T-helper 2 cell treated with Interferon-gamma antibody and Interleukin-4, amounts not matched to agents 5 μg/mL and 100 μg/mL, for 36 hours (primary cell): ENCODE measurements around the gene BPIFB1.

Source experiments
- DNase-seq: peaks from one replicate; pipeline ENCODE4 v3.0.0; 2021; ENCODE audit warnings: low spot score
- H3K27ac Mint-ChIP-seq: one replicate; pipeline ENCODE4 v1.8.0; 2021; ENCODE audit warnings: mild to moderate bottlenecking, mixed read lengths
- H3K27me3 Mint-ChIP-seq: one replicate; pipeline ENCODE4 v1.8.0; 2021; ENCODE audit warnings: low read depth, mixed read lengths
- H3K36me3 Mint-ChIP-seq: one replicate; pipeline ENCODE4 v1.8.0; 2021; ENCODE audit warnings: low read depth, mixed read lengths
- H3K4me1 Mint-ChIP-seq: one replicate; pipeline ENCODE4 v1.8.0; 2021; ENCODE audit warnings: low read depth, mixed read lengths
- H3K4me3 Mint-ChIP-seq: one replicate; pipeline ENCODE4 v1.8.0; 2022; ENCODE audit warnings: mild to moderate bottlenecking, moderate library complexity, mixed read lengths
- H3K9me3 Mint-ChIP-seq: one replicate; pipeline ENCODE4 v1.8.0; 2021; ENCODE audit warnings: mixed read lengths

Gene BPIFB1

GRCh38 chr20:33313686-33314314, 30.8 kb downstream of the BPIFB1 start:
- H3K27me3 Mint-ChIP-seq: no peaks in the 10 kb centered on the region
- H3K27ac Mint-ChIP-seq: no peak overlapping the region
- DNase-seq: no peak
- no peaks in the 10 kb centered on the region for H3K36me3 Mint-ChIP-seq
- H3K9me3 Mint-ChIP-seq: no peaks in the 10 kb centered on the region
- no peak overlapping the region for H3K4me3 Mint-ChIP-seq
- H3K4me1 Mint-ChIP-seq: no peaks in the 10 kb centered on the region

- H3K9me3 Mint-ChIP-seq: no peaks in the 10 kb centered on the region
- no peaks in the 10 kb centered on the region for H3K27me3 Mint-ChIP-seq
- no peak overlapping the region for H3K27ac Mint-ChIP-seq
- H3K4me1 Mint-ChIP-seq: no peaks in the 10 kb centered on the region
- H3K36me3 Mint-ChIP-seq: no peaks in the 10 kb centered on the region
- H3K4me3 Mint-ChIP-seq: no peak overlapping the region
- DNase-seq: no peak
These were observed 33.3 kb downstream of the BPIFB1 start for GRCh38 chr20:33316343-33316742.

GRCh38 chr20:33316958-33317357, 33.9 kb downstream of the BPIFB1 start:
- Mint-ChIP-seq H3K4me1 (no peaks in the 10 kb centered on the region), H3K9me3 (no peaks in the 10 kb centered on the region), H3K27me3 (no peaks in the 10 kb centered on the region), H3K36me3 (no peaks in the 10 kb centered on the region), H3K27ac (no peak overlapping the region), H3K4me3 (no peak overlapping the region)
- no peak for DNase-seq

- no peaks in the 10 kb centered on the region for H3K27me3 Mint-ChIP-seq
- no peak overlapping the region for H3K27ac Mint-ChIP-seq
- DNase-seq: no peak
- no peaks in the 10 kb centered on the region for H3K36me3 Mint-ChIP-seq
- H3K4me1 Mint-ChIP-seq: no peaks in the 10 kb centered on the region
- H3K4me3 Mint-ChIP-seq: no peak overlapping the region
- no peaks in the 10 kb centered on the region for H3K9me3 Mint-ChIP-seq
These were observed 34.5 kb downstream of the BPIFB1 start for GRCh38 chr20:33317424-33318095.

GRCh38 chr20:33318096-33318429, 35.0 kb downstream of the BPIFB1 start:
- no peaks in the 10 kb centered on the region for H3K9me3 Mint-ChIP-seq
- H3K4me3 Mint-ChIP-seq: no peak overlapping the region
- H3K36me3 Mint-ChIP-seq: no peaks in the 10 kb centered on the region
- no peaks in the 10 kb centered on the region for H3K27me3 Mint-ChIP-seq
- H3K27ac Mint-ChIP-seq: no peak overlapping the region
- no peaks in the 10 kb centered on the region for H3K4me1 Mint-ChIP-seq
- no peak for DNase-seq

GRCh38 chr20:33320006-33320405, 37.0 kb downstream of the BPIFB1 start:
- H3K4me1 Mint-ChIP-seq: no peaks in the 10 kb centered on the region
- DNase-seq: no peak
- H3K9me3 Mint-ChIP-seq: no peaks in the 10 kb centered on the region
- H3K36me3 Mint-ChIP-seq: no peaks in the 10 kb centered on the region
- H3K4me3 Mint-ChIP-seq: no peak overlapping the region
- H3K27me3 Mint-ChIP-seq: no peaks in the 10 kb centered on the region
- no peak overlapping the region for H3K27ac Mint-ChIP-seq

GRCh38 chr20:33322456-33322855, 39.4 kb downstream of the BPIFB1 start:
- H3K36me3 Mint-ChIP-seq: no peaks in the 10 kb centered on the region
- no peaks in the 10 kb centered on the region for H3K9me3 Mint-ChIP-seq
- H3K27me3 Mint-ChIP-seq: no peaks in the 10 kb centered on the region
- no peak overlapping the region for H3K4me3 Mint-ChIP-seq
- no peak for DNase-seq
- no peak overlapping the region for H3K27ac Mint-ChIP-seq
- H3K4me1 Mint-ChIP-seq: no peaks in the 10 kb centered on the region

GRCh38 chr20:33323236-33323635, 40.2 kb downstream of the BPIFB1 start:
- Mint-ChIP-seq H3K4me3 (no peak overlapping the region), H3K27ac (no peak overlapping the region), H3K4me1 (no peaks in the 10 kb centered on the region), H3K36me3 (no peaks in the 10 kb centered on the region), H3K27me3 (no peaks in the 10 kb centered on the region), H3K9me3 (no peaks in the 10 kb centered on the region)
- no peak for DNase-seq

- Mint-ChIP-seq H3K36me3 (no peaks in the 10 kb centered on the region), H3K27me3 (no peaks in the 10 kb centered on the region), H3K27ac (no peak overlapping the region), H3K9me3 (no peaks in the 10 kb centered on the region), H3K4me1 (no peaks in the 10 kb centered on the region), H3K4me3 (no peak overlapping the region)
- DNase-seq: no peak
These were observed 42.3 kb downstream of the BPIFB1 start for GRCh38 chr20:33325350-33325749.

- H3K27ac Mint-ChIP-seq: no peak overlapping the region
- H3K36me3 Mint-ChIP-seq: no peaks in the 10 kb centered on the region
- H3K9me3 Mint-ChIP-seq: no peaks in the 10 kb centered on the region
- no peak overlapping the region for H3K4me3 Mint-ChIP-seq
- peaks cover 2% of the 10 kb centered on the region for H3K27me3 Mint-ChIP-seq
- DNase-seq: no peak
- H3K4me1 Mint-ChIP-seq: no peaks in the 10 kb centered on the region
These were observed 45.4 kb downstream of the BPIFB1 start for GRCh38 chr20:33328157-33329137.

- DNase-seq: no peak
- H3K9me3 Mint-ChIP-seq: no peaks in the 10 kb centered on the region
- H3K27me3 Mint-ChIP-seq: peaks cover 2% of the 10 kb centered on the region
- H3K4me3 Mint-ChIP-seq: no peak overlapping the region
- no peaks in the 10 kb centered on the region for H3K36me3 Mint-ChIP-seq
- no peak overlapping the region for H3K27ac Mint-ChIP-seq
- no peaks in the 10 kb centered on the region for H3K4me1 Mint-ChIP-seq
These were observed 50.0 kb downstream of the BPIFB1 start for GRCh38 chr20:33332905-33333456.

- H3K9me3 Mint-ChIP-seq: no peaks in the 10 kb centered on the region
- no peak overlapping the region for H3K4me3 Mint-ChIP-seq
- H3K4me1 Mint-ChIP-seq: peaks cover 3% of the 10 kb centered on the region
- H3K27ac Mint-ChIP-seq: no peak overlapping the region
- H3K27me3 Mint-ChIP-seq: peaks cover 2% of the 10 kb centered on the region
- no peaks in the 10 kb centered on the region for H3K36me3 Mint-ChIP-seq
- DNase-seq: no peak
These were observed 50.6 kb downstream of the BPIFB1 start for GRCh38 chr20:33333616-33334015.

- Mint-ChIP-seq H3K4me1 (peaks cover 4% of the 10 kb centered on the region), H3K36me3 (no peaks in the 10 kb centered on the region), H3K27me3 (peaks cover 2% of the 10 kb centered on the region), H3K9me3 (no peaks in the 10 kb centered on the region), H3K4me3 (no peak overlapping the region), H3K27ac (no peak overlapping the region)
- no peak for DNase-seq
These were observed 51.1 kb downstream of the BPIFB1 start for GRCh38 chr20:33334111-33334510.

GRCh38 chr20:33336375-33336774, 53.4 kb downstream of the BPIFB1 start:
- no peak overlapping the region for H3K4me3 Mint-ChIP-seq
- H3K27ac Mint-ChIP-seq: no peak overlapping the region
- H3K4me1 Mint-ChIP-seq: peaks cover 4% of the 10 kb centered on the region
- peaks cover 2% of the 10 kb centered on the region for H3K27me3 Mint-ChIP-seq
- DNase-seq: no peak
- no peaks in the 10 kb centered on the region for H3K36me3 Mint-ChIP-seq
- no peaks in the 10 kb centered on the region for H3K9me3 Mint-ChIP-seq
